GM19035 (cell line): ENCODE data around the gene IER5.
A peak's percentile ranks its signal among the peaks of the same experiment; 100 is the strongest.

ENCODE experiments used
- ATAC-seq: cut with Tn5 transposase; IDR thresholded peaks from one replicate; pipeline ENCODE4 v1.9.1; 2021; ENCODE audit not compliant: unreplicated experiment

The IER5 gene

GRCh38 chr1:181095763-181096184 lies 7.3 kb downstream of the IER5 start:
- no peak for ATAC-seq

DNA sequence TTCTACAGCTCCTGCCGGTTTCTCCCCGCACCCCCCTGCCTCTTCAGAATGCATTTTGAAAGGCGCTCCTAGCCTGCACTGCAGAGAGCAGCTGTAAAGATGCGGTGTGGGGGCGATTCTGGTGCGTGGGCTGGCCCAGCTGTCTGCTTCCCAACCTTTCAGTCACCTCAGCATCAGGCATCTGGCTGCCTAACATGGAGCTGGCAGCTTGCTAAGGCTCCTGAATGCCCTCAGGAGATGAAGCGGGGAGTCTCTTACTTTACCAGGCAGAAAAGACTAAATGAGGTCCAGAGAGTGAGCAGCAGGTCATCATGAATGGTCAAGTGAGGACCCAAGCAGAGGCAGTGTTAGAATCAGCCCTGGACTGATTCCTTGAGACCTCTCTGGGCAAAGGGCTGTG lies 8.7 kb downstream of the IER5 start:
- ATAC-seq: no peak

GRCh38 chr1:181099152-181100014 lies 10.9 kb downstream of the IER5 start:
- ATAC-seq: peak; percentile 64

GRCh38 chr1:181100015-181100905 lies 11.8 kb downstream of the IER5 start:
- ATAC-seq: no peak

- ATAC-seq: no peak
Measured at GRCh38 chr1:181100934-181101333, 12.4 kb downstream of the IER5 start.

- ATAC-seq: no peak
Measured at GRCh38 chr1:181101581-181102226, 13.2 kb downstream of the IER5 start.

GRCh38 chr1:181102841-181103240 lies 14.3 kb downstream of the IER5 start:
- ATAC-seq: no peak

- no peak for ATAC-seq
Measured at GRCh38 chr1:181103399-181103798, 14.9 kb downstream of the IER5 start.

DNA sequence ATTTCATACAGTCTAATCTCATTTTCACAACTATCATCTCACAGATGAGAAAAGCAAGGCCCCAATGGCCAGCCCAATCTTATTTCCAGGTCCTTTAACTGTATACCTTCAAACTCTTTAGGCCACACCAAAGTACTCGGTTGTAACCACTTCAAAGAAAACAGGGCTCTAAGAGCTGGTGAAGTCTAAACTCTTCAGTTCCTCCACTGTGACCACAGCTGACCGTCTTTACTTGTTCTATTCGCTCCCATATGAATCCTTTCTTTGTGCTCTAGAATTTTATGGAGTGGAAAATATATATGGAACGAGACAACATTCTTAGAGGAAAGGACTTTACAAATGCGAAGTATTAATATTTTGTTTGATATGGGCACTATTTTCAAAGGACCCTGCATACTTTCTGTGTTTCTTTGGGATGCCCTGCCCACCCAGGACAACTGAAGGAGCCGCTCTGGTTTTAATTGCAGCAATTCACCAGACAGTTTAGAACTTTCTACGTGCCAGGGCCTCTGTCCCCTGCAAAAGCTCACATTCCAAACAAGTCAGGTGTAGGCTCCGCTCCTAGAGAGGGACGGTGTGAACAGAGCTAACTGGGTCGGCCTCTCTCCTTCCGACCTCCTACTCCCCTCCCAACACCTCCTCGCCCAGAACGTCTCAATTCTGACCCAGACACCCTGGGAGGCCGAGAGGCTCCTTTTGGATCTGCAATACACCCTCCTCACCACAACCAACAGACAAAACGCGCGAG lies 15.7 kb downstream of the IER5 start:
- ATAC-seq: peak; percentile 20

DNA sequence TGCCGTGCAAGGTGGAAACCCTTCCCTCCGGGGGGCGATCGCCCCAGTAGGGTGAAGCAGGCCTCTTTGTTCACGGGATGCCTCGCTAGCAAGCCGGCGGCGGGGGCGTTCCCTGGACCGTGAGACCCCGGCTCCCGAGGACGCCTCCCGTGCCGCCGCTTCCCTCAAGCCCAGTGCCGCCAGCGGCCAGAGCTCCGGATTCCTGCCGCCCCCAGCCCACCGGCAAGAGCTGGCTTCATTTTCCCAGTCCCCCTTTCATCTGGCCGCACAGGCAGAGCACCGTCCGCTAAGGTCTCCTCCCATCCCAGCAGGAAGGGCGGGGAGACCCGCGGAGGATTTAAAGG lies 16.3 kb downstream of the IER5 start:
- ATAC-seq: no peak

DNA sequence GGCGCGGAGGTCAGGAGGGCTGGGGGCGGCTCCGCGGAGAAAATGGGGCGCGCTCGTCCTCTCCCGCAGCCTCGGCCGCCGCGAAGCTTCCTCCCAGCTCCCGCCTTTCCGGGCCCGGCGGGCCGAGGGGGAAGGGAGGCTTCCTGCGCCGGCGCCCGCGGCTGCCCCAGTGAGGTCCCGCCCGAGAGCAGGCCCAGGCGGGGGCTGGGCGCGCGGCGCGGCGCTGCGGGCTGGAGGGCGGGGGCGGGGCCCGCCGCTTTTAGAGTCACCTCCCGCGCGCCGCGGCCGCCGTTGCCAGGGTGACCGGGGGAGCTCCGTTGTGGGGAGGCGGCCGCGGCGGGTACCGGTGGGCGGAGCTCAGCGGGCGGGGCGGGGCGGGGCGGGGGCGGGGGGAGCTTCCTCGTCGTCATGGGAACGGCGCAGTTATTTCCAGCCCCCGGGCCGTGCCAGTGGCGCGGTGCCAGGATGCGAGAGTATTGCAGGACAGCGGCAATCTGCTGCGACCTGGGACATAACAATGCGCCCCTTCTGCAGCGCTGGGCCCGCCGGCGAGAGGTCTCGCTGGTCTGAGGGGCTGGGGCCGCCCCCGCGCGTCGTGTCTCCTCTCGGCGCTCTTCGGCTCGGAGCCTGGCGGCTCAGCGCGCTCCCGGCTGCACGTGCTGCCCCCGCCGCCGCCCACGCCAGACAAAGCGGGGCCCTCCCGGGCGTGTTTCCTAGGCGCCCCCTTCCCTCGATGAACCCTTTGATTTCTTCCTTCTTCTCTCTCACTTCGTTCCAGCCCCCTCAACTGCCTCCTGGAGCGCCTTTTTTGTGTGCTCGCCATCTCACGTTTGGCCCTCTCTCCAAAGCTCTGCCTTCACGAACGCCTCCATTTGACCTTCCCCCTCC lies 16.9 kb downstream of the IER5 start:
- ATAC-seq: peak; percentile 85

- ATAC-seq: no peak
Measured at GRCh38 chr1:181106022-181106312, 17.5 kb downstream of the IER5 start.

GRCh38 chr1:181106479-181106878 lies 18.0 kb downstream of the IER5 start:
- ATAC-seq: no peak

DNA sequence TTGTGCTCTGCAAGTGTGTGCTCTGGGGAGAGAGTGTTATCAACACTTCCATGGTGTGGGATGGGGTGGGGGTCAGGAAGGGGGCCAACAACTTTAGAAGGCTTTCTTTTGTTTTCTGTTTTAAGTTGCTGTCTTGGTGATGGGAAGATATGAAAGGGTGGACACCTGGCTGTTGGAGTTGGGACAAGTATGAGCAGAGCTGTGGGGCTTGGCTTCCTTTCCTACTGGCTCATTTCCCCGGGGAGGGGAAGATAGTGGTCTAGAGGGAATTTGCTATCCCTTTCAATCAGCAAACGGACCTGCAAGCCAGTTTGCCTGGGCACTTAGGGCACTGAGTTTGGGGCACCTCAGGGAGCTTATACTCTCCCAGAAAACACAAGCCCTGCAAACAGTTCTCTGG lies 19.2 kb downstream of the IER5 start:
- ATAC-seq: no peak

DNA sequence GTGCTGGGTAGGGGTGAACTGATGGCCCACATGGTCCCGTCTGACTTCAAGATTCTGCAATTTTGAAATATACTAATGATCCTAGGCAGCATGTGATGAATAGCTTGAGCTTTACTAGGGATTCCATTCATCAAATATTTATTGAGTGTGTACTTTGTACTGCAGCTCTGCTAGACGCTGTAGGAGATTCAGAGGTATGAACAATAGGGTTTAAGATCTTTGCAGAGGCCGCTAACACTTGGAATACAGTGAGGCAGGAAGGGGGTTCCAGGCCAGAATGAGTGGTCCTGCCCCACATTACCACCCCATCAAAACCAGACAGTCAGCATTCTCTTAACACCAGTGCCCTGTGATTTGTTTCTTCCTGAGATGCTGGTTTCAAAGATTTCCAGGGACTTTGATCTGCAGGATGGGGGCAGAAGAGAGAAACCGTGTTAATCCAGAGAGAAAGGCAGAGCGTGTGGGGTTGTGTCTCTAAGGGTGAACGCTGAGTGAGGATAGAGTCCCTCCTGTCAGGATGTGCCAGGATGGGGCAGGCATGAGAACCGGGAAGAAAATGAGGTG lies 19.9 kb downstream of the IER5 start:
- no peak for ATAC-seq

GRCh38 chr1:181110013-181110412 lies 21.5 kb downstream of the IER5 start:
- ATAC-seq: no peak

DNA sequence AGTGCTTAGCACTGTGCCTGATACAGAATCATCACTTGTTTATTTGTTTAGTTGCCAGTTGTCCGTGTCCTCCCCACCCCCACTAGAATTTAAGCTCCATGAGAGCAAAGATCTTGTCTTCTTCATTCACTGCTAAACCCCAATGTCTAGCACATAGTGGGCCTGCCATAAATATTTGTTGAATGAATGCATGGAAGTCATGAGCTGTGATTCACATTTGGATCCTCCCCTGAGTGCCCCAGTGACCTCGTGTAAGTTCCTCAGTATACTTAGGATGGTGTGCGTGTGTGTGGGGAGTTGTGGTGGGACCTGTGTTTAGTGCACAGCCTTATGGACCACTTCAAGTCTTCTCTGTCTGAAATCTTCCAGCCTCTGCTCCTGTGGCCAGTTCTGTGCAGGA lies 23.1 kb downstream of the IER5 start:
- ATAC-seq: no peak

DNA sequence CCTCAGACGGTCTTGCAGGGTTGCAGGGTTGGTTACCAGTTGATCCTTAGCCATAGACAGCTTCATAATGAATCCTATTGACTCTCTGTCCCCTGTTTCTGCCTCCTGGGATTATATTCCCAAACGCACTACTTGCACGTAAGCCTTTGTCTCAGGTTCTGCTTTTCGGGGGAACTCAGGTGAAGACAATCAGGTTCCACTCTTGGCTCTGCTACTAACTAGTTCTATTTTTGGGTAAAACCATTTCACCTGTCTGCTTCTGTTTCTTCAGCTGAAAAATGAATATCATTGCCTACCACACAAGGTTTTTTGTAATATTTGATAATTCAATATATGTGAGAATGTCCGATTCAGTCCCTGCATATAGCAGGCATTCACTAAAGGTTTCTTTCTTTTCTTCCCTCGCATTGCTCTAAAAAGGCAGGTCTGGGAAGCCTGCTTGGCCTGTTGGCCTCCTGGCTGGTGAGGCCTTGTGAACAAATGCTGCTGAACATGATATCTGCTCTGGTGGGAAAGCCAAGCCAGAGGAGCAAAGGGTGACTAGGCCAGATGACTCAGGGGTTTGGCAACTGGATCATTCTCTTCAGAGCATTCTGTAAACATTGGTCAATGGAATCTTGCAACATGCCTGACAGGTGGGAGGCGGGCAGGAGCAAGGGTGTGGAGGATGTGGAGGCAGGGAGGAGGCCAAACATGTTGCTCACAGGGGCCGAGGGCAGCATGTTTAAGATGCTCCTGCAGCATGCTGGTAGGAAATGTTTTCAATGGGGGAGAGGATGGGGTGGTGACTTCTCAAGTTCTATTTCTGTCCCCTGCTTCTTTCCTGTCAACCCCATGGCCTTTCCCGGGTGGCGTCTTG lies 23.8 kb downstream of the IER5 start:
- no peak for ATAC-seq
